Ishikawa (cell line): ENCODE data around the gene CEP162.

Experiments used
- CEBPB ChIP-seq: IDR thresholded peaks from 2 replicates; pipeline ENCODE4 v1.6.1; 2012
- CREB1 ChIP-seq: IDR thresholded peaks from 2 replicates; pipeline ENCODE4 v1.6.1; 2012; ENCODE audit warnings: low read depth
- EGR1 ChIP-seq: IDR thresholded peaks from 2 replicates; pipeline ENCODE4 v1.6.1; 2012
- EP300 ChIP-seq: IDR thresholded peaks from 2 replicates; pipeline ENCODE4 v1.6.1; 2012; ENCODE audit warnings: borderline replicate concordance
- FOXM1 ChIP-seq: IDR thresholded peaks from 2 replicates; pipeline ENCODE4 v1.6.1; 2012; ENCODE audit warnings: low read depth, borderline replicate concordance
- MAX ChIP-seq: IDR thresholded peaks from 2 replicates; pipeline ENCODE4 v1.6.1; 2012
- NFIC ChIP-seq: IDR thresholded peaks from 2 replicates; pipeline ENCODE4 v1.6.1; 2012
- RAD21 ChIP-seq: IDR thresholded peaks from 2 replicates; pipeline ENCODE4 v1.6.1; 2012; ENCODE audit warnings: low read depth
- REST ChIP-seq: IDR thresholded peaks from 2 replicates; pipeline ENCODE4 v1.6.1; 2012; ENCODE audit warnings: low read depth, mild to moderate bottlenecking
- TAF1 ChIP-seq: IDR thresholded peaks from 2 replicates; pipeline ENCODE4 v1.6.1; 2012; ENCODE audit warnings: low read depth, mild to moderate bottlenecking
- TCF12 ChIP-seq: IDR thresholded peaks from 2 replicates; pipeline ENCODE4 v1.6.1; 2012; ENCODE audit warnings: low read depth
- TEAD4 ChIP-seq: IDR thresholded peaks from 2 replicates; pipeline ENCODE4 v1.6.1; 2012
- USF1 ChIP-seq: IDR thresholded peaks from 2 replicates; pipeline ENCODE4 v1.6.1; 2012
- YY1 ChIP-seq: IDR thresholded peaks from 2 replicates; pipeline ENCODE4 v1.6.1; 2012; ENCODE audit warnings: low read depth
- ZBTB7A ChIP-seq: IDR thresholded peaks from 2 replicates; pipeline ENCODE4 v1.6.1; 2012; ENCODE audit warnings: low read depth

Gene CEP162

GRCh38 chr6:84136364-84137050 lies 90.9 kb downstream of the CEP162 start:
- TF ChIP-seq TEAD4 (no peak), USF1 (no peak), REST (no peak), RAD21 (no peak), CEBPB (no peak), FOXM1 (no peak), YY1 (no peak), NFIC (no peak), CREB1 (no peak), MAX (no peak), EP300 (no peak), ZBTB7A (no peak), TCF12 (no peak), EGR1 (no peak), TAF1 (no peak)

GRCh38 chr6:84135291-84135690 lies 92.2 kb downstream of the CEP162 start:
- TF ChIP-seq EP300 (no peak), CEBPB (no peak), USF1 (no peak), YY1 (no peak), EGR1 (no peak), TEAD4 (no peak), FOXM1 (no peak), NFIC (no peak), MAX (no peak), TCF12 (no peak), ZBTB7A (no peak), TAF1 (no peak), RAD21 (no peak)

GRCh38 chr6:84123186-84123585 lies 104.3 kb downstream of the CEP162 start:
- TF ChIP-seq CEBPB (no peak), CREB1 (no peak), REST (no peak), RAD21 (no peak), NFIC (no peak), TAF1 (no peak)

- no peak for TF ChIP-seq ZBTB7A
- no peak for TF ChIP-seq MAX
- TF ChIP-seq EGR1 = no peak
Observed at GRCh38 chr6:84119277-84119676, 108.2 kb downstream of the CEP162 start.

GRCh38 chr6:84118191-84118590 lies 109.3 kb downstream of the CEP162 start:
- TF ChIP-seq ZBTB7A (no peak), NFIC (no peak), TCF12 (no peak), TEAD4 (no peak), FOXM1 (no peak), CEBPB (no peak), REST (no peak), RAD21 (no peak), CREB1 (no peak), YY1 (no peak), EP300 (no peak), MAX (no peak), USF1 (no peak), TAF1 (no peak), EGR1 (no peak)
